Esophagus muscularis mucosa (tissue), 4 donors: ENCODE results near the gene ESRRB. TPM values are rescaled to one million over a fixed set of nuclear protein-coding genes. Genes with fewer than 3 reads are reported as not detected.

ENCODE experiments used
- DNase-seq: peaks from one replicate; pipeline ENCODE4 v3.0.0-alpha.2; 2017; ENCODE audit errors: extremely low spot score
- H3K27ac ChIP-seq, 4 donors: fragments of 200-600 bp; sonication (generic); replicated peaks in 1 of 4; 1 replicate in 3 of 4; 2 replicates in 1 of 4; pipeline ENCODE4 v1.5.1; 2016 to 2019; ENCODE audit warnings: mild to moderate bottlenecking in 1 of 4
- H3K27me3 ChIP-seq, 4 donors: fragments of 200-600 bp; sonication (generic); one replicate each; pipeline versions ENCODE4 v1.5.1 to v1.6.0; 2016 to 2019
- H3K36me3 ChIP-seq, 4 donors: fragments of 200-600 bp; sonication (generic); one replicate each; pipeline ENCODE4 v1.5.1; 2016 to 2019
- H3K4me1 ChIP-seq, 4 donors: fragments of 200-600 bp; sonication (generic); one replicate each; pipeline ENCODE4 v1.5.1; 2016 to 2019
- H3K4me3 ChIP-seq, 4 donors: fragments of 200-600 bp; sonication (generic); 1 replicate in 2 of 4; 2 replicates in 2 of 4; pipeline ENCODE4 v1.5.1; 2016 to 2019; ENCODE audit warnings: mild to moderate bottlenecking in 4 of 4, moderate library complexity in 1 of 4
- H3K9me3 ChIP-seq, 4 donors: fragments of 200-600 bp; sonication (generic); 1 replicate in 3 of 4; 2 replicates in 1 of 4; pipeline ENCODE4 v1.5.1; 2016 to 2019
- CTCF ChIP-seq, 3 experiments: fragments of 200-600 bp in 2 of 3; fragments of 450-650 bp in 1 of 3; sonication (generic) in 2 of 3; IDR thresholded peaks; one replicate each; pipeline ENCODE4 v1.5.1; 2017 to 2019; ENCODE audit warnings: antibody characterized with exemption in 3 of 3, mild to moderate bottlenecking in 2 of 3, moderate library complexity in 1 of 3
- EP300 ChIP-seq: sonication (generic); formaldehyde crosslinking; IDR thresholded peaks from one replicate; pipeline ENCODE4 v1.6.1; 2017; ENCODE audit warnings: antibody characterized with exemption
- POLR2A ChIP-seq: fragments of 450-650 bp; IDR thresholded peaks from one replicate; pipeline ENCODE4 v1.6.1; 2017; ENCODE audit warnings: antibody characterized with exemption, moderate library complexity, mild to moderate bottlenecking, low read depth
- POLR2AphosphoS5 ChIP-seq, 2 donors: sonication (generic); formaldehyde crosslinking; IDR thresholded peaks; one replicate each; pipeline ENCODE4 v1.6.1; 2017; ENCODE audit warnings: antibody characterized with exemption in 2 of 2
- WGBS: methylation state at CpG from one replicate; pipeline ENCODE4 v1.1.5; 2018; 5-methylcytosine and 5-hydroxymethylcytosine counted together
- intact Hi-C: fragments of 100-400 bp; cut with DNase I; formaldehyde crosslinking; loops from one replicate; pipeline ENCODE4 v1.15.1; 2023
- total RNA-seq, 4 donors: library from RNA; depleted of rRNA; stranded (reverse); fragments of >200 nt; gene quantifications; one replicate each; pipeline versions ENCODE4 v1.1.0 to v1.2.1, GENCODE V29; 2016

The ESRRB gene
- total RNA-seq, 4 donors from 2014 or later, result 0.17 to 0.26 TPM; not detected in 2

- no peak overlapping the region for H3K4me3 ChIP-seq
- intact Hi-C loops, result no loop called here
- DNase-seq, result no peak
- 41% methylated on average over 3 of the region's 11 CpGs for WGBS
- no peaks in the 10 kb centered on the region for H3K36me3 ChIP-seq
- H3K27ac ChIP-seq, result no peak overlapping the region
- H3K27me3 ChIP-seq, result peaks cover 0 to 58% (median 0%) of the 10 kb centered on the region in 4 donors
- H3K4me1 ChIP-seq, result no peaks in the 10 kb centered on the region
- H3K9me3 ChIP-seq, result no peaks in the 10 kb centered on the region
- TF ChIP-seq EP300 (no peak), POLR2A (no peak), POLR2AphosphoS5 (IDR thresholded peaks at IDR 0.05) (no peak), CTCF (IDR thresholded peaks at IDR 0.05) (peak; percentile 63 to 93 (median 64))
Observed at GRCh38 chr14:76386944-76387782, 11.2 kb downstream of the ESRRB start.

- Histone ChIP-seq H3K27me3 (peaks cover 0 to 36% (median 0%) of the 10 kb centered on the region in 4 donors), H3K9me3 (no peaks in the 10 kb centered on the region), H3K27ac (no peak overlapping the region), H3K36me3 (no peaks in the 10 kb centered on the region), H3K4me3 (no peak overlapping the region), H3K4me1 (no peaks in the 10 kb centered on the region)
- 82% methylated on average over 9 of the region's 9 CpGs for WGBS
- DNase-seq, result no peak
- no peak for TF ChIP-seq EP300
- no peak for TF ChIP-seq CTCF (IDR thresholded peaks at IDR 0.05)
- no peak for TF ChIP-seq POLR2AphosphoS5 (IDR thresholded peaks at IDR 0.05)
- no peak for TF ChIP-seq POLR2A
- intact Hi-C loops, result no loop called here
Observed at GRCh38 chr14:76389841-76390240, 13.9 kb downstream of the ESRRB start.

- intact Hi-C loops, result no loop called here
- 90% methylated on average over 7 of the region's 7 CpGs for WGBS
- no peak overlapping the region for H3K27ac ChIP-seq
- H3K27me3 ChIP-seq, result peaks cover 0 to 35% (median 0%) of the 10 kb centered on the region in 4 donors
- TF ChIP-seq POLR2AphosphoS5 (IDR thresholded peaks at IDR 0.05), result no peak
- TF ChIP-seq POLR2A, result no peak
- H3K4me3 ChIP-seq, result no peak overlapping the region
- H3K36me3 ChIP-seq, result no peaks in the 10 kb centered on the region
- H3K9me3 ChIP-seq, result no peaks in the 10 kb centered on the region
- H3K4me1 ChIP-seq, result no peaks in the 10 kb centered on the region
- DNase-seq, result no peak
Observed at GRCh38 chr14:76390621-76391020, 14.7 kb downstream of the ESRRB start.

GRCh38 chr14:76391981-76392690, 16.2 kb downstream of the ESRRB start:
- H3K27me3 ChIP-seq, result peaks cover 0 to 33% (median 0%) of the 10 kb centered on the region in 4 donors
- no peak overlapping the region for H3K27ac ChIP-seq
- no peak for DNase-seq
- H3K36me3 ChIP-seq, result no peaks in the 10 kb centered on the region
- TF ChIP-seq POLR2AphosphoS5 (IDR thresholded peaks at IDR 0.05) (no peak), POLR2A (no peak), EP300 (no peak), CTCF (IDR thresholded peaks at IDR 0.05) (no peak)
- intact Hi-C loops, result no loop called here
- no peaks in the 10 kb centered on the region for H3K4me1 ChIP-seq
- WGBS, result 83% methylated on average over 12 of the region's 12 CpGs
- H3K9me3 ChIP-seq, result no peaks in the 10 kb centered on the region
- no peak overlapping the region for H3K4me3 ChIP-seq

GRCh38 chr14:76394569-76394968, 18.6 kb downstream of the ESRRB start:
- Histone ChIP-seq H3K4me3 (no peak overlapping the region), H3K9me3 (no peaks in the 10 kb centered on the region), H3K4me1 (no peaks in the 10 kb centered on the region), H3K36me3 (no peaks in the 10 kb centered on the region), H3K27ac (no peak overlapping the region), H3K27me3 (peaks cover 0 to 22% (median 0%) of the 10 kb centered on the region in 4 donors)
- no peak for TF ChIP-seq POLR2AphosphoS5 (IDR thresholded peaks at IDR 0.05)
- TF ChIP-seq POLR2A, result no peak
- TF ChIP-seq EP300, result no peak
- whole genome bisulfite sequencing, result 83% methylated on average over 5 of the region's 5 CpGs
- intact Hi-C loops, result no loop called here
- DNase-seq, result no peak
